HFF-Myc (cell line): ENCODE results near the gene MIP.
A peak's percentile ranks its signal among the peaks of the same experiment; 100 is the strongest.

Experiments
- DNase-seq: peaks from one replicate; pipeline ENCODE4 v3.0.0-alpha.2; 2011; ENCODE audit warnings: low read depth; ENCODE audit errors: extremely low read depth
- H3K4me3 ChIP-seq: replicated peaks from 2 replicates; pipeline ENCODE4 v1.5.1; 2011; ENCODE audit warnings: low read depth, mild to moderate bottlenecking, control low read depth, low read length
- CTCF ChIP-seq: IDR thresholded peaks from 2 replicates; pipeline ENCODE4 v1.5.1; 2012; ENCODE audit warnings: mild to moderate bottlenecking, low read depth, low read length, control low read depth; ENCODE audit errors: missing control alignments

The MIP gene

GRCh38 chr12:56476972-56477432 lies 22.5 kb upstream of the MIP start:
- TF ChIP-seq CTCF = no peak
- no peak overlapping the region for H3K4me3 ChIP-seq
- DNase-seq = no peak

- no peak for DNase-seq
- H3K4me3 ChIP-seq = no peak overlapping the region
- TF ChIP-seq CTCF = no peak
Measured at GRCh38 chr12:56476143-56476542, 21.7 kb upstream of the MIP start.

- H3K4me3 ChIP-seq = no peak overlapping the region
- no peak for DNase-seq
- no peak for TF ChIP-seq CTCF
Measured at GRCh38 chr12:56474389-56474788, 19.9 kb upstream of the MIP start.

DNA sequence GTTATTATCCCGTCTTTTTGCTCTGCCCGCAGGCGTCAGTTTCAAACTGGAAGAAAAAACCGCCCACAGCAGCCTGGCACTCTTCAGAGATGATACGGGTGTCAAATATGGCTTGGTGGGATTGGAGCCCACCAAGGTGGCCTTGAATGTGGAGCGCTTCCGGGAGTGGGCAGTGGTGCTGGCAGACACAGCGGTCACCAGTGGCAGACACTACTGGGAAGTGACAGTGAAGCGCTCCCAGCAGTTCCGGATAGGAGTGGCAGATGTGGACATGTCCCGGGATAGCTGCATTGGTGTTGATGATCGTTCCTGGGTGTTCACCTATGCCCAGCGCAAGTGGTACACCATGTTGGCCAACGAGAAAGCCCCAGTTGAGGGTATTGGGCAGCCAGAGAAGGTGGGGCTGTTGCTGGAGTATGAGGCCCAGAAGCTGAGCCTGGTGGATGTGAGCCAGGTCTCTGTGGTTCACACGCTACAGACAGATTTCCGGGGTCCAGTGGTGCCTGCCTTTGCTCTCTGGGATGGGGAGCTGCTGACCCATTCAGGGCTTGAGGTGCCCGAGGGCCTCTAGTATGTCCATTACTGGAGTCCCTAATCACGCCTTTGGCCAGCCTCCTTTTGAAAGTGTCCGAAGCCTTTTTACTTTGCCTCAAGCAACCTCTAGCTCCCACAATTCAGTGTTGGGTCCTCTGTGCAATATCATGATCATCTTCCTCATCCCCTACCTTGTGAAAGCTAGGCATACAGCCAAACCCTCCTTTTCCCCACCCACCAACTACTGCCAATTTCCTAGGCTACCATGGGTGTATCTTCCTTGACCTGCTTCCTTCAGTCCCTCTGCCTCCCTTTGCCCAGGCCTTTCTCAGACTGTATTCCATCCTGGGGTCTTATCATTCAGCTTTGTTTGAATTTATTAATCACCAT lies 14.8 kb upstream of the MIP start:
- DNase-seq = no peak
- TF ChIP-seq CTCF = no peak

GRCh38 chr12:56468216-56469006 lies 14.0 kb upstream of the MIP start, which contains the start of gene SPRYD4:
SPRYD4 (plus strand) TSS chr12:56468578; CDS start chr12:56468592, 14 bp downstream.
- peak; percentile 63 for DNase-seq
- peak; percentile 38 for TF ChIP-seq CTCF
- H3K4me3 ChIP-seq = peak within 1 kb of the TSS; percentile 100

More for the DNA sequence above, 14.8 kb upstream of the MIP start:
- H3K4me3 ChIP-seq = peak overlapping the region; percentile 100

GRCh38 chr12:56462565-56462964 lies 8.1 kb upstream of the MIP start:
- no peak overlapping the region for H3K4me3 ChIP-seq
- no peak for DNase-seq
- no peak for TF ChIP-seq CTCF
